Smooth muscle cell (in vitro differentiated cells): Measurements from ENCODE around the gene C19orf38. TPM values are rescaled to one million over a fixed set of nuclear protein-coding genes. Genes with fewer than 3 reads are reported as not detected.

Experiments
- DNase-seq: peaks from one replicate; lab custom pipeline; 2025; ENCODE audit not compliant: unreplicated experiment; lab: John Stamatoyannopoulos, UW
- H2AFZ ChIP-seq: fragments of 200-600 bp; sonication (generic); 2 replicates; pipeline ENCODE4 v1.6.0; 2016; ENCODE audit warnings: antibody characterized with exemption, low read depth, mild to moderate bottlenecking
- H3F3A ChIP-seq: fragments of 200-600 bp; sonication (generic); 2 replicates; pipeline ENCODE4 v1.6.0; 2017; ENCODE audit warnings: antibody characterized with exemption, low read depth
- H3K27ac ChIP-seq: fragments of 200-600 bp; sonication (generic); 2 replicates; pipeline ENCODE4 v1.5.1; 2016; ENCODE audit warnings: low read depth, mild to moderate bottlenecking
- H3K27me3 ChIP-seq: fragments of 200-600 bp; sonication (generic); 2 replicates; pipeline ENCODE4 v1.6.1; 2016; ENCODE audit warnings: low read depth, mild to moderate bottlenecking
- H3K36me3 ChIP-seq: fragments of 200-600 bp; sonication (generic); 2 replicates; pipeline ENCODE4 v1.5.1; 2016; ENCODE audit warnings: low read depth
- H3K4me1 ChIP-seq: fragments of 200-600 bp; sonication (generic); 2 replicates; pipeline ENCODE4 v1.5.1; 2016; ENCODE audit warnings: low read depth
- H3K4me2 ChIP-seq: fragments of 200-600 bp; sonication (generic); 2 replicates; pipeline ENCODE4 v1.6.0; 2016; ENCODE audit warnings: mild to moderate bottlenecking
- H3K4me3 ChIP-seq: fragments of 200-600 bp; sonication (generic); 2 replicates; pipeline ENCODE4 v1.5.1; 2016; ENCODE audit warnings: mild to moderate bottlenecking
- H3K79me2 ChIP-seq: fragments of 200-600 bp; sonication (generic); 2 replicates; pipeline ENCODE4 v1.6.0; 2016; ENCODE audit warnings: low read depth, mild to moderate bottlenecking
- H3K9ac ChIP-seq: fragments of 200-600 bp; sonication (generic); 2 replicates; pipeline ENCODE4 v1.6.0; 2016; ENCODE audit warnings: low read depth
- H3K9me3 ChIP-seq: fragments of 200-600 bp; sonication (generic); replicated peaks from 2 replicates; pipeline ENCODE4 v1.5.1; 2016; ENCODE audit warnings: low read depth
- H4K20me1 ChIP-seq: fragments of 200-600 bp; sonication (generic); 2 replicates; pipeline ENCODE4 v1.6.0; 2016; ENCODE audit warnings: low read depth
- CTCF ChIP-seq: fragments of 200-600 bp; sonication (generic); IDR thresholded peaks from 2 replicates; pipeline ENCODE4 v1.5.1; 2017; ENCODE audit warnings: borderline replicate concordance, mild to moderate bottlenecking, antibody characterized with exemption; ENCODE audit not compliant: insufficient read depth, poor library complexity, severe bottlenecking
- WGBS: methylation state at CpG from one replicate; pipeline ENCODE4 v1.1.7; 2016; ENCODE audit warnings: low lambda C conversion rate; 5-methylcytosine and 5-hydroxymethylcytosine counted together
- polyA plus RNA-seq: library from polyadenylated mRNA; unstranded; fragments of >200 nt; fragmentation: Nextera tagmentation; extraction: Ambion mirVana; gene quantifications from 2 replicates; pipeline ENCODE4 v1.2.1, GENCODE V29; 2016
- total RNA-seq: library from RNA; depleted of rRNA; stranded (reverse); fragments of >200 nt; gene quantifications from 2 replicates; pipeline ENCODE4 v1.2.3, GENCODE V29; 2014

Gene C19orf38
- total and polyA plus RNA-seq, 2 experiments from 2014 or later, result 0.13 to 1.5 TPM

- no peak for TF ChIP-seq CTCF
- Histone ChIP-seq H3K36me3 (no peaks in the 10 kb centered on the region), H3K79me2 (peaks cover 86% of the 10 kb centered on the region), H3K9me3 (no peaks in the 10 kb centered on the region), H3K4me3 (no peak overlapping the region), H4K20me1 (peaks cover 99% of the 10 kb centered on the region), H3K9ac (no peak overlapping the region), H3K27ac (no peak overlapping the region), H3K4me1 (peaks cover 5% of the 10 kb centered on the region), H3K27me3 (no peaks in the 10 kb centered on the region), H3K4me2 (no peak overlapping the region), H2AFZ (no peak overlapping the region), H3F3A (no peaks in the 10 kb centered on the region)
- WGBS, result 86% methylated on average over 12 of the region's 12 CpGs
- no peak for DNase-seq
Measured at GRCh38 chr19:10895920-10896319, 47.7 kb downstream of the C19orf38 start.

- WGBS, result 85% methylated on average over 7 of the region's 7 CpGs
- H3K27me3 ChIP-seq, result no peaks in the 10 kb centered on the region
- no peaks in the 10 kb centered on the region for H3K36me3 ChIP-seq
- TF ChIP-seq CTCF, result no peak
- H3K4me3 ChIP-seq, result no peak overlapping the region
- H3K79me2 ChIP-seq, result peaks cover 90% of the 10 kb centered on the region
- H3K9me3 ChIP-seq, result no peaks in the 10 kb centered on the region
- no peaks in the 10 kb centered on the region for H3F3A ChIP-seq
- H2AFZ ChIP-seq, result no peak overlapping the region
- no peaks in the 10 kb centered on the region for H3K4me1 ChIP-seq
- DNase-seq, result no peak
- peaks cover 99% of the 10 kb centered on the region for H4K20me1 ChIP-seq
- no peak overlapping the region for H3K4me2 ChIP-seq
- H3K27ac ChIP-seq, result no peak overlapping the region
- no peak overlapping the region for H3K9ac ChIP-seq
Measured at GRCh38 chr19:10896851-10897526, 48.8 kb downstream of the C19orf38 start.

GRCh38 chr19:10898633-10899032 is 50.4 kb downstream of the C19orf38 start:
- WGBS, result 95% methylated on average over 10 of the region's 10 CpGs
- Histone ChIP-seq H3F3A (no peaks in the 10 kb centered on the region), H3K27me3 (no peaks in the 10 kb centered on the region), H2AFZ (no peak overlapping the region), H3K36me3 (no peaks in the 10 kb centered on the region), H4K20me1 (peaks cover 95% of the 10 kb centered on the region), H3K27ac (no peak overlapping the region), H3K9me3 (no peaks in the 10 kb centered on the region), H3K9ac (no peak overlapping the region), H3K4me1 (no peaks in the 10 kb centered on the region), H3K4me2 (no peak overlapping the region), H3K4me3 (no peak overlapping the region), H3K79me2 (peaks cover 90% of the 10 kb centered on the region)
- DNase-seq, result no peak
- no peak for TF ChIP-seq CTCF

- peaks cover 95% of the 10 kb centered on the region for H4K20me1 ChIP-seq
Measured at GRCh38 chr19:10899151-10899653, 51.0 kb downstream of the C19orf38 start.

More at GRCh38 chr19:10899151-10899653, 51.0 kb downstream of the C19orf38 start:
- H3K9ac ChIP-seq, result no peak overlapping the region
- no peaks in the 10 kb centered on the region for H3K36me3 ChIP-seq
- no peak overlapping the region for H3K27ac ChIP-seq
- no peaks in the 10 kb centered on the region for H3K9me3 ChIP-seq
- no peaks in the 10 kb centered on the region for H3K27me3 ChIP-seq
- peaks cover 91% of the 10 kb centered on the region for H3K79me2 ChIP-seq
- H3F3A ChIP-seq, result no peaks in the 10 kb centered on the region
- no peak for TF ChIP-seq CTCF
- no peak for DNase-seq
- no peak overlapping the region for H2AFZ ChIP-seq
- H3K4me1 ChIP-seq, result no peaks in the 10 kb centered on the region
- 95% methylated on average over 10 of the region's 10 CpGs for WGBS
- H3K4me3 ChIP-seq, result no peak overlapping the region
- H3K4me2 ChIP-seq, result no peak overlapping the region
